IMR-90 (cell line): ENCODE data around the gene KNL1.
"Not testable (repeated sequence)": the region's sequence is repeated elsewhere in the genome, so short reads cannot be mapped to it uniquely, and the experiment has no call there.

ENCODE experiments used
- BHLHE40 ChIP-seq: fragments of 150-350 bp; IDR thresholded peaks from 2 replicates; pipeline ENCODE4 v1.6.1; 2016; ENCODE audit warnings: mild to moderate bottlenecking, low read depth, low read length
- CEBPB ChIP-seq: IDR thresholded peaks from 2 replicates; pipeline ENCODE4 v1.6.1; 2012; ENCODE audit warnings: low read depth, low read length, improper control_type of control experiment
- CTCF ChIP-seq: conservative IDR thresholded peaks from 2 replicates; pipeline ENCODE4 v1.5.1; 2012; ENCODE audit warnings: mild to moderate bottlenecking, low read depth, low read length, improper control_type of control experiment
- MAFK ChIP-seq: IDR thresholded peaks from 2 replicates; pipeline ENCODE4 v1.6.1; 2012; ENCODE audit warnings: low read depth, low read length, improper control_type of control experiment
- MAZ ChIP-seq: IDR thresholded peaks from 2 replicates; pipeline ENCODE4 v1.6.1; 2012; ENCODE audit warnings: low read depth, mild to moderate bottlenecking, low read length, improper control_type of control experiment, moderate library complexity, borderline replicate concordance
- MXI1 ChIP-seq: IDR thresholded peaks from 2 replicates; pipeline ENCODE4 v1.6.1; 2012; ENCODE audit warnings: low read depth, mild to moderate bottlenecking, low read length, moderate library complexity, borderline replicate concordance
- POLR2A ChIP-seq: IDR thresholded peaks from 2 replicates; pipeline ENCODE4 v1.6.1; 2012; ENCODE audit warnings: mild to moderate bottlenecking, low read depth, low read length
- RAD21 ChIP-seq: IDR thresholded peaks from 2 replicates; pipeline ENCODE4 v1.6.1; 2012; ENCODE audit warnings: low read length, improper control_type of control experiment
- RFX5 ChIP-seq: IDR thresholded peaks from 2 replicates; pipeline ENCODE4 v1.8.0; 2012; ENCODE audit warnings: low read depth, mild to moderate bottlenecking, low read length, moderate library complexity

DNA sequence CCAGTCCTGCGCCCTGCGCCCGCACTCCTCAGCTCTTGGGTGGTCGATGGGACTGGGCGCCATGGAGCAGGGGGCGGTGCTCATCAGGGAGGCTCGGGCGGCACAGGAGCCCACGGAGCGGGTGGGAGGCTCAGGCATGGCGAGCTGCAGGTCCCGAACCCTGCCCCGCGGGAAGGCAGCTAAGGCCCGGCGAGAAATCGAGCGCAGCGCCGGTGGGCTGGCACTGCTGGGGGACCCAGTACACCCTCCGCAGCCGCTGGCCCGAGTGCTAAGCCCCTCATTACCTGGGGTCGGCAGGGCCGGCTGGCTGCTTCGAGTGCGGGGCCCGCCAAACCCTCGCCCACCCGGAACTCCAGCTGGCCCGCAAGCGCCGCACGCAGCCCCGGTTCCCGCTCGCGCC, 82.9 kb downstream of the KNL1 start:
- TF ChIP-seq MAFK, CTCF, RAD21, POLR2A, RFX5, MXI1, CEBPB, MAZ, BHLHE40: not testable (repeated sequence)
